ENCODE results near the gene ZNF528. TPM values are rescaled to one million over a fixed set of nuclear protein-coding genes. Genes with fewer than 3 reads are reported as not detected.

Gene ZNF528
- total RNA-seq, 1 donor, result 42.5 TPM

DNA sequence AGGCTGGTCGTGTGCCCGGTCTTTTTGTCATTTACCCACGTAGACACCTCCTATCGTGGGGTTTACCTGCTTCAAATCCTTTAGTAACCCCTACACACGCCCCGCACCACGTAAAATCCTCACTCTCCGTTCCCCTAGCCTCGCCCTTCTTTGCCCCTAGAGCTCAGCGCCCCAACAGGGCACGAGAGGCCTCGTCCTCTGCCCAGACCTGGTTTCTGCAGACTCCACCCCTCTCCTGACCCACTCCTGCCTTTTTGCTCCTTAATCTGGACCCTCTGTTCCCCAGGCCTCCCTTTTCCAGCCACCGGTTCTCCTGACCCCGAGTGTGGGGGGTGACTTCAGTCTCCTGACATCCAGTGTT, 412 bp downstream of the ZNF528 start:
- no peak for DNase-seq (ENCODE audit: low read depth)
- H3K4me3 ChIP-seq (ENCODE audit: low read depth, low read length), result peak overlapping the region; percentile 94
- TF ChIP-seq, protein P1, sequence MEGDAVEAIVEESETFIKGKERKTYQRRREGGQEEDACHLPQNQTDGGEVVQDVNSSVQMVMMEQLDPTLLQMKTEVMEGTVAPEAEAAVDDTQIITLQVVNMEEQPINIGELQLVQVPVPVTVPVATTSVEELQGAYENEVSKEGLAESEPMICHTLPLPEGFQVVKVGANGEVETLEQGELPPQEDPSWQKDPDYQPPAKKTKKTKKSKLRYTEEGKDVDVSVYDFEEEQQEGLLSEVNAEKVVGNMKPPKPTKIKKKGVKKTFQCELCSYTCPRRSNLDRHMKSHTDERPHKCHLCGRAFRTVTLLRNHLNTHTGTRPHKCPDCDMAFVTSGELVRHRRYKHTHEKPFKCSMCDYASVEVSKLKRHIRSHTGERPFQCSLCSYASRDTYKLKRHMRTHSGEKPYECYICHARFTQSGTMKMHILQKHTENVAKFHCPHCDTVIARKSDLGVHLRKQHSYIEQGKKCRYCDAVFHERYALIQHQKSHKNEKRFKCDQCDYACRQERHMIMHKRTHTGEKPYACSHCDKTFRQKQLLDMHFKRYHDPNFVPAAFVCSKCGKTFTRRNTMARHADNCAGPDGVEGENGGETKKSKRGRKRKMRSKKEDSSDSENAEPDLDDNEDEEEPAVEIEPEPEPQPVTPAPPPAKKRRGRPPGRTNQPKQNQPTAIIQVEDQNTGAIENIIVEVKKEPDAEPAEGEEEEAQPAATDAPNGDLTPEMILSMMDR (IDR thresholded peaks at IDR 0.05; ENCODE audit: insufficient read depth, low read length), result no peak

DNA sequence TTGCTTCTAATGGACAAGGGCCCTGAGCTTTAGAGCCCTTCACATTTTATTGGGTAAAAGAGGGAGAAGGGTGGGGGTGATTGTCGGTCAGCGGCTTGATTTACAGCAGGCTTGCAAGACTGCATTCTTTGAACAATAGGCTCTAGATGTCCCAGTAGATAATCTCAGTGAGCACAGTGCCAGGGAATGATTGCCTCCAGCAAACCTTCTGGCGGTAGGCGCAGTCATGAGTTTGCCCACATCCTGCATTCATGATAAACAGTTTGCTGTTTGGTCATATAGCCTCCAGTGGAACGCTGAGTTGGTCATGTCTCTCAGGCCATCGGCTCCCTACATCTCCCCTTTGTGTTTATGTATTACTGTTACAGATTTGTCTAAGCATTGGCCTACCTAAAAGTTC, 12.6 kb downstream of the ZNF528 start:
- DNase-seq (ENCODE audit: low read depth), result no peak
- H3K4me3 ChIP-seq (ENCODE audit: low read depth, low read length), result no peak overlapping the region
- TF ChIP-seq, protein P1 (IDR thresholded peaks at IDR 0.05; ENCODE audit: insufficient read depth, low read length), result no peak

DNA sequence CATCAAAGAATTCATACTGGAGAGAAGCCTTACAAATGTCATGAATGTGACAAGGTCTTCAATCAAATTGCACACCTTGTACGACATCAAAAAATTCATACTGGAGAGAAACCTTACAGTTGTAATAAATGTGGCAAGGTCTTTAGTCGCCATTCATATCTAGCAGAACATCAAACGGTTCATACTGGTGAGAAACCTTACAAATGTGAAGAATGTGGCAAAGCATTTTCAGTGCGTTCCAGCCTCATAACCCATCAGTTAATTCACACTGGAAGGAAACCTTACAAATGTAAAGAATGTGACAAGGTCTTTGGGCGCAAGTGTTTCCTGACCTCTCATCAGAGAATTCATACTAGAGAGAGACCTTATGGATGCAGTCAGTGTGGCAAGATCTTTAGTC, 18.1 kb downstream of the ZNF528 start:
- no peak for DNase-seq (ENCODE audit: low read depth)
- no peak overlapping the region for H3K4me3 ChIP-seq (ENCODE audit: low read depth, low read length)
- TF ChIP-seq, protein P1 (IDR thresholded peaks at IDR 0.05; ENCODE audit: insufficient read depth, low read length), result no peak

DNA sequence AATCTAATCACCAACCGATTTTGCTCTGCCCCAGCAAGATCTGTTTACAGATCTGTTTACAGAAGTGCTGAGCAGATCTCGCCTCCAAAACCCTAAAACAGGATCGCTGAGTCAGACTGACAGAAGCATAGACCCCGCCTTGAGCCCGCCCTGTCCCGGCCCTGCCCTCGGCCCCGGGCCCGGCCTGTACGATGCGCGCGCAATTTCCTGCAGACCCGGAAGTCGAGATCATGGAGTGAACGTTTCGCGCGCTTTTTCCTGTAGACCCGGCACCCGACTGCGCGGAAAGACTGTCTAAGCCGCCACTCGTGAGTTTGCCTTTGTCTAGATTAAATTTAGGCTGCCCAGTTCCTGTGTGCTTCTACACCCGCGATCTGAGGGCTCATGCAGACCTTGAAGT, 31.3 kb downstream of the ZNF528 start, which contains the start of gene ZNF534:
ZNF534 (plus strand) TSS at position 212 of the 400 bp plus-strand sequence. CDS start 2,327 bp downstream, outside the sequence.
- TF ChIP-seq, protein P1 (IDR thresholded peaks at IDR 0.05; ENCODE audit: insufficient read depth, low read length), result no peak
- H3K4me3 ChIP-seq (ENCODE audit: low read depth, low read length), result no peak within 1 kb of the TSS
- DNase-seq (ENCODE audit: low read depth), result no peak

DNA sequence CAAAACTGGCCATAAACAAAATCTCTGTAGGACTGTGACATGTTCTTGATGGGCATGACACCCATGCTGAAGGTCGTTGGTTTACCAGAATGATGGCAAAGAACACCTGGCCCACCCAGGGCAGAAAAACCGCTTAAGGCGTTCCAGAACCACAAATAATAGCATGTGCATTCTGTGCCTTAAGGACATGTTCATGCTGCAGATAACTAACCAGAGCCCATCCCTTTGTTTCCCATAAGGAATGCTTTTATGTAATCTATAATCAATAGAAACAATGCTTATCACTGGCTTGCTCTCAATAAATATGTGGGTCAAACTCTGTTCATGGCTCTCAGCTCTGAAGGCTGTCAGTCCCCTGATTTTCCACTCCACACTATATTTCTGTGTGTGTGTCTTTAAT, 44.5 kb downstream of the ZNF528 start:
- TF ChIP-seq, protein P1 (IDR thresholded peaks at IDR 0.05; ENCODE audit: insufficient read depth, low read length), result no peak
- no peak for DNase-seq (ENCODE audit: low read depth)
- H3K4me3 ChIP-seq (ENCODE audit: low read depth, low read length), result no peak overlapping the region

DNA sequence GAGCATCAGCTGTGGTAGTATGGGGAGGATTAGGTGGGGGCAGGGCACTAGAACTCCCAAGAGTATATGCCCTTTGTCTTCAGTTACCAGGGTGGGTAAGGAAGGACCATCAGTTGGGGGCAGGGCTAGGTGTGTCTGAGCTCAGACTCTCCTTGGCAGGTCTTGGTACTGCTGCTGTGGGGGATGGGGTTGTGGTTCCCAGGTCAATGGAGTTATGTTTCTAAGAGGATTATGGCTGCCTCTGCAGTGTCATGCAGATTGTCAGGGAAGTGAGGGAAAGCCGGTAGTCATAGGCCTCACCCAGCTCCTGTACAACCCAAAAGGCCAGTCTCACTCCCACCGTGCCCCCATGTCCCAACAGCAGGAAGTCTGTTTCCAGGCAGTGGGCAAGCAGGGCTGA, 46.9 kb downstream of the ZNF528 start:
- TF ChIP-seq, protein P1 (IDR thresholded peaks at IDR 0.05; ENCODE audit: insufficient read depth, low read length), result no peak
- no peak overlapping the region for H3K4me3 ChIP-seq (ENCODE audit: low read depth, low read length)
- no peak for DNase-seq (ENCODE audit: low read depth)

DNA sequence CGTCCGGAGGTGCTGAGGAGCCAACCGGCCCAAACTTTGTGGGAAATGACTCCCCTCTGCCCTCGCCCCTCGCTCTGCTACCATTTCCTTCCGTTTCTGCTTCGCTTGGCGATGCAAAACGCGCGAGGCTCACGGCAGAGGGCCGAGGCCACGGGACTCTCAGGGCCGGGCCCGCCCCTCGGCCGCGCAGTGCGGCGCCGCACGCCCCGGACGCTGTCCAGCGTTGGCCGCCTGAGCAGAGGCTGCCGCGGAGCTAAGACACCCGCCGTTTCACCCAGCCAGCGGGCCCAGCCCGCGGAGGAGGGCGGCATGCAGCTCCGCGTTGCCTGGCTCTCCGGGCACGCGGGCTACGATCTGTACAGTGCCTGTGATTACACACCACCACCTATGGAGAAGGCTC, 53.6 kb downstream of the ZNF528 start:
- no peak for DNase-seq (ENCODE audit: low read depth)
- H3K4me3 ChIP-seq (ENCODE audit: low read depth, low read length), result no peak overlapping the region
- TF ChIP-seq, protein P1 (IDR thresholded peaks at IDR 0.05; ENCODE audit: insufficient read depth, low read length), result no peak
